HCT116 (cell line): ENCODE results near the gene DOCK4. TPM values are rescaled to one million over a fixed set of nuclear protein-coding genes. Genes with fewer than 3 reads are reported as not detected.

Source experiments
- ATAC-seq: fragments of 200-7000 bp; cut with Tn5 transposase; 2 replicates; pipeline ENCODE4 v1.9.1; 2020; ENCODE audit warnings: mild to moderate bottlenecking, moderate library complexity
- BruUV-seq: library from RNA; stranded (reverse); fragments of 400-500 nt; replicated peaks from 2 replicates; lab custom pipeline; 2021; lab: Mats Ljungman, UMichigan
- CTCF ChIA-PET: fragments of 300-600 bp; sonication (Branson Sonifier 250); formaldehyde crosslinking; loops from one replicate; lab custom pipeline; 2021; ENCODE audit warnings: antibody characterized with exemption; lab: Charles Lee
- POLR2A ChIA-PET: fragments of 300-600, 350-600 bp; sonication (Branson Sonifier 250); formaldehyde crosslinking; loops from one replicate; lab custom pipeline; 2021; ENCODE audit warnings: antibody characterized with exemption; lab: Charles Lee
- RAD21 ChIA-PET, 2 experiments: fragments of 300-600 bp; sonication (Branson Sonifier 250); formaldehyde crosslinking; loops; one replicate each; lab custom pipeline; 2023; ENCODE audit warnings: low total read pairs in 2 of 2; ENCODE audit not compliant: uncharacterized antibody in 2 of 2, unreplicated experiment in 2 of 2, low non-redundant PET in 1 of 2; lab: Charles Lee
- DNase-seq: peaks from one replicate; pipeline ENCODE4 v3.0.0-alpha.2; 2010; ENCODE audit warnings: low read depth, low spot score
- H2AFZ ChIP-seq: fragments of 200-600 bp; shearing (Covaris generic), sonication (generic); 2 replicates; pipeline ENCODE4 v1.6.1; 2017; ENCODE audit warnings: low read depth, mixed run types, mixed read lengths, antibody characterized with exemption, low read length; ENCODE audit not compliant: poor library complexity, severe bottlenecking
- H3K27ac ChIP-seq: 2 replicates; pipeline ENCODE4 v1.5.1; 2012; ENCODE audit warnings: low read depth, low read length
- H3K27me3 ChIP-seq: fragments of 200-600 bp; sonication (generic); 2 replicates; pipeline ENCODE4 v1.6.1; 2016; ENCODE audit warnings: mixed run types, low read length, mixed read lengths; ENCODE audit not compliant: insufficient read depth
- H3K36me3 ChIP-seq, 2 experiments: fragments of 200-500 bp in 1 of 2; fragments of 200-600 bp in 1 of 2; sonication (Bioruptor generic) in 1 of 2; sonication (generic) in 1 of 2; 2 replicates each; pipeline versions ENCODE4 v1.5.1 to v1.6.1; 2014 to 2016; ENCODE audit warnings: low read length in 2 of 2, inconsistent platforms in 1 of 2, mixed read lengths in 1 of 2, mixed run types in 1 of 2; ENCODE audit not compliant: insufficient read depth in 2 of 2, control insufficient read depth in 1 of 2
- H3K4me1 ChIP-seq, 2 experiments: fragments of 200-600 bp in 1 of 2; sonication (generic) in 1 of 2; 2 replicates each; pipeline versions ENCODE4 v1.5.1 to v1.6.1; 2012 to 2017; ENCODE audit warnings: low read length in 2 of 2, inconsistent platforms in 1 of 2, mild to moderate bottlenecking in 1 of 2, mixed read lengths in 1 of 2, mixed run types in 1 of 2, moderate library complexity in 1 of 2; ENCODE audit not compliant: insufficient read depth in 2 of 2, control insufficient read depth in 1 of 2
- H3K4me2 ChIP-seq: fragments of 200-600 bp; sonication (generic); 2 replicates; pipeline ENCODE4 v1.6.1; 2017; ENCODE audit warnings: mixed run types, low read length, mixed read lengths
- H3K4me3 ChIP-seq, 2 experiments: fragments of 200-600 bp in 1 of 2; sonication (generic) in 1 of 2; replicated peaks in 1 of 2; 2 replicates each; pipeline ENCODE4 v1.5.1; 2011 to 2016; ENCODE audit warnings: low read length in 2 of 2, control low read depth in 1 of 2, low read depth in 1 of 2, mild to moderate bottlenecking in 1 of 2, mixed read lengths in 1 of 2, mixed run types in 1 of 2
- H3K79me2 ChIP-seq: fragments of 200-600 bp; sonication (generic); 2 replicates; pipeline ENCODE4 v1.6.1; 2017; ENCODE audit warnings: mild to moderate bottlenecking, mixed run types, low read length, moderate library complexity, mixed read lengths; ENCODE audit not compliant: insufficient read depth
- H3K9ac ChIP-seq: fragments of 200-600 bp; sonication (generic); 2 replicates; pipeline ENCODE4 v1.6.1; 2016; ENCODE audit warnings: low read length, mixed read lengths
- H3K9me2 ChIP-seq: fragments of 200-600 bp; sonication (generic), shearing (Covaris generic); 2 replicates; pipeline ENCODE4 v1.6.1; 2017; ENCODE audit warnings: mixed run types, mild to moderate bottlenecking, moderate library complexity; ENCODE audit not compliant: insufficient read depth
- H3K9me3 ChIP-seq, 2 experiments: fragments of 200-500 bp in 1 of 2; fragments of 200-600 bp in 1 of 2; sonication (Bioruptor generic) in 1 of 2; sonication (generic) in 1 of 2; 2 replicates each; pipeline ENCODE4 v1.6.1; 2014 to 2017; ENCODE audit warnings: low read length in 2 of 2, mixed read lengths in 2 of 2, inconsistent platforms in 1 of 2, low read depth in 1 of 2, mild to moderate bottlenecking in 1 of 2, mixed run types in 1 of 2, moderate library complexity in 1 of 2; ENCODE audit not compliant: control insufficient read depth in 1 of 2, insufficient read depth in 1 of 2
- H4K20me1 ChIP-seq: fragments of 200-600 bp; sonication (generic), shearing (Covaris generic); 2 replicates; pipeline ENCODE4 v1.6.1; 2017; ENCODE audit warnings: mixed run types, mild to moderate bottlenecking, moderate library complexity; ENCODE audit not compliant: insufficient read depth
- EGR1 ChIP-seq: IDR thresholded peaks from 2 replicates; pipeline ENCODE4 v1.6.1; 2012; ENCODE audit warnings: low read depth
- FOSL1 ChIP-seq: IDR thresholded peaks from 2 replicates; pipeline ENCODE4 v1.6.1; 2012; ENCODE audit warnings: low read depth
- SIN3A ChIP-seq: IDR thresholded peaks from 2 replicates; pipeline ENCODE4 v1.6.1; 2012; ENCODE audit warnings: low read depth
- SP1 ChIP-seq: IDR thresholded peaks from 2 replicates; pipeline ENCODE4 v1.6.1; 2012; ENCODE audit warnings: low read depth
- YY1 ChIP-seq: IDR thresholded peaks from 2 replicates; pipeline ENCODE4 v1.6.1; 2011; ENCODE audit warnings: low read length, low read depth, moderate library complexity, mild to moderate bottlenecking; ENCODE audit not compliant: insufficient replicate concordance; ENCODE audit errors: extremely low read depth
- ZFX ChIP-seq: fragments of 450-650 bp; IDR thresholded peaks from 2 replicates; pipeline ENCODE4 v1.6.1; 2017
- ZNF274 ChIP-seq: fragments of 200-500 bp; sonication (Bioruptor generic); IDR thresholded peaks from 2 replicates; pipeline ENCODE4 v1.6.1; 2014; ENCODE audit warnings: mild to moderate bottlenecking, low read depth, low read length, inconsistent platforms
- intact Hi-C: fragments of 100-400 bp; cut with micrococcal nuclease; formaldehyde crosslinking; loops from 2 replicates; pipeline ENCODE4 v1.10.0; 2022
- total RNA-seq: library from RNA; stranded (reverse); gene quantifications from one replicate; pipeline ENCODE4 v1.2.1, GENCODE V29; 2021; ENCODE audit not compliant: unreplicated experiment
- TF ChIP-seq, protein P1 (sequence below): IDR thresholded peaks from 2 replicates; pipeline ENCODE4 v1.6.1; 2012

The DOCK4 gene
- total RNA-seq, 1 experiment from 2014 or later, result 2.2 TPM

DNA sequence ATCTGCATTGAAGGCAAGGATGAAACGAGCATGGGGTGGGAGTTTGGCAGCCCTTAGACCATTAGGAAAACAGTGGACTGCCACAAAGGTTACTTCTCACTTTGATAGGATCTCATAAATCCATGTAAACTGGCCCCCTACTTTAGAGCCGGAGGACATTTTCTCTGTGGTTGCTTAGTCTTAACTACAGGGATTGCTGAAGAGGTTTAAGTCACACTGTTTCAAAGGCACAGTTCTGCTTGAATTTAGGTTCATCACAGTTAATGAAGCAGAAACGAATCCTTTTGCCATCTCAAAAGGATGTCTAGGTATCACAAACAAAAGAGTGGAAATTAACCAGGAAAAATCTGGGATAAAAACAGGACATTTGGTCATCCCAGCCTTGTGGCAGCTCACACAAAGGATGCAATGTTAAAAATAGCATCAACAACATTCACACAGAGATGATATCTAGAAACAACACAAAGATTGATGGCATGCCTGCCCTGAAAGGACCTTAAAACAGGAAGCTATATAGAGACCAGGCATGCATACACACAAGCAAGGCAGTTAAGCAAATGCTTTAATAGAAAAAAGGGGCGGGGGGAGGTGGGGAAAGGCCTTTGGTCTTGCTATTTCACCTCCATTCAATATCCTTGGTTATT, 74.0 kb downstream of the DOCK4 start:
- DNase-seq (no peak), ATAC-seq (no peak)
- Histone ChIP-seq H3K4me3 (no peak overlapping the region), H3K36me3 (no peaks in the 10 kb centered on the region), H3K4me1 (no peaks in the 10 kb centered on the region), H3K27me3 (no peaks in the 10 kb centered on the region), H3K4me2 (no peak overlapping the region), H2AFZ (no peak overlapping the region), H3K27ac (no peak overlapping the region), H3K9me3 (no peaks in the 10 kb centered on the region), H3K9me2 (no peaks in the 10 kb centered on the region), H3K79me2 (no peaks in the 10 kb centered on the region), H4K20me1 (no peaks in the 10 kb centered on the region), H3K9ac (no peak overlapping the region)
- intact Hi-C loops, result no loop called here
- BruUV-seq, result no TSS peak
- CTCF ChIA-PET, result no interaction called here
- TF ChIP-seq EGR1, result no peak
- TF ChIP-seq SP1, result no peak
- no peak for TF ChIP-seq ZNF274
- POLR2A ChIA-PET, result no interaction called here
- RAD21 ChIA-PET, result no interaction called here

DNA sequence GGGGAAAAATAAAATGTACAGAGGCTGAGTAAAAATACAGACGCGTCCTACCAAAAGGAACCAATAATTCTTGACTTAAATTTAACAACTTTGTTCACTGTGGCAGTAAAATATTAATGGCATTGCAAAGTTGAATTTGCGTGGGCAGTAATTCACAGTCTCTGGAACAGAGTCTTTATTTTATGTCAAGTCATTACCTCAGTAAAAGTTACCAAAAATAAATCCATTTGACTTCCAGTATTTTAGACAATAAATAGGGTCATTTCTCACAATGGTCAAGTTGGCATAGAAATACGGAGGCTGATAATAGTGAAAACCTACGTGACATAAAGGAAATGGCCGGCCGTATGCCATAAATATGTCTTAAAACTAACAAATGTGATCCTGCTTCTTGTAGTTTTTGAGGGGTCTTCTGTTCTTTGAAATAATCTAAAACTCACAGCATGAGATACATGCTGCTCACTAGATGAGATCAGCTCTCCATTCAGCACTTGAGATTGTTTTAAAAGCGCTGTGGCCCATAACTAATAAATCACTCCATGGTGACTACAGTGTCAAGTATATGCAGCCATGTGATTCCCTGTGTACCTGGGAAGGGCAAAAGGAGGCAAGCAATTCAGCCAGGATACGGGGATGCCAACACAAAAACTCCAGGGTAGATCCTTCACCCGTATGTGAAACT, 75.3 kb downstream of the DOCK4 start:
- H3K9me2 ChIP-seq, result no peaks in the 10 kb centered on the region
- RAD21 ChIA-PET, result no interaction called here
- no TSS peak for BruUV-seq
- DNase-seq, result no peak
- no peak overlapping the region for H3K4me2 ChIP-seq
- intact Hi-C loops, result no loop called here
- H3K9ac ChIP-seq, result no peak overlapping the region
- H3K4me3 ChIP-seq, result no peak overlapping the region
- H4K20me1 ChIP-seq, result no peaks in the 10 kb centered on the region
- H2AFZ ChIP-seq, result no peak overlapping the region
- H3K4me1 ChIP-seq, result no peaks in the 10 kb centered on the region
- TF ChIP-seq, protein P1, sequence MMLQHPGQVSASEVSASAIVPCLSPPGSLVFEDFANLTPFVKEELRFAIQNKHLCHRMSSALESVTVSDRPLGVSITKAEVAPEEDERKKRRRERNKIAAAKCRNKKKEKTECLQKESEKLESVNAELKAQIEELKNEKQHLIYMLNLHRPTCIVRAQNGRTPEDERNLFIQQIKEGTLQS, result no peak
- TF ChIP-seq SIN3A (no peak), FOSL1 (no peak), YY1 (no peak), ZFX (no peak)
- CTCF ChIA-PET, result no interaction called here
- no peaks in the 10 kb centered on the region for H3K79me2 ChIP-seq
- no peaks in the 10 kb centered on the region for H3K36me3 ChIP-seq
- H3K27me3 ChIP-seq, result no peaks in the 10 kb centered on the region
- POLR2A ChIA-PET, result no interaction called here
- no peaks in the 10 kb centered on the region for H3K9me3 ChIP-seq
- ATAC-seq, result no peak
- H3K27ac ChIP-seq, result no peak overlapping the region
